Activated CD8-positive, alpha-beta memory T cell treated with anti-CD3 and anti-CD28 coated beads for 24 hours (primary cell): Measurements from ENCODE around the gene SPPL3.
A peak's percentile ranks its signal among the peaks of the same experiment; 100 is the strongest.

Source experiments
- DNase-seq: peaks from one replicate; pipeline ENCODE4 v3.0.0-alpha.2; 2020

Gene SPPL3

GRCh38 chr12:120917748-120918147 is 13.6 kb upstream of the SPPL3 start:
- DNase-seq = no peak

- no peak for DNase-seq
Observed at GRCh38 chr12:120916561-120916960, 12.4 kb upstream of the SPPL3 start.

GRCh38 chr12:120914794-120915193 is 10.6 kb upstream of the SPPL3 start:
- DNase-seq = no peak

- no peak for DNase-seq
Observed at GRCh38 chr12:120909633-120910298, 5.6 kb upstream of the SPPL3 start.

- DNase-seq = peak; percentile 44
Observed at GRCh38 chr12:120905856-120906384, 1.8 kb upstream of the SPPL3 start.

- peak; percentile 84 for DNase-seq
Observed at GRCh38 chr12:120903412-120904196, 554 bp downstream of the SPPL3 start.

GRCh38 chr12:120902846-120903411 is 1.2 kb downstream of the SPPL3 start:
- DNase-seq = peak; percentile 56

- DNase-seq = peak; percentile 19
Observed at GRCh38 chr12:120901818-120902217, 2.3 kb downstream of the SPPL3 start.

GRCh38 chr12:120901101-120901500 is 3.1 kb downstream of the SPPL3 start:
- DNase-seq = peak; percentile 19

- no peak for DNase-seq
Observed at GRCh38 chr12:120895532-120895931, 8.6 kb downstream of the SPPL3 start.

- no peak for DNase-seq
Observed at GRCh38 chr12:120892265-120892664, 11.9 kb downstream of the SPPL3 start.

- no peak for DNase-seq
Observed at GRCh38 chr12:120890963-120891362, 13.2 kb downstream of the SPPL3 start.

- DNase-seq = no peak
Observed at GRCh38 chr12:120887253-120888043, 16.7 kb downstream of the SPPL3 start.

GRCh38 chr12:120886199-120887018 is 17.7 kb downstream of the SPPL3 start:
- no peak for DNase-seq

- DNase-seq = no peak
Observed at GRCh38 chr12:120885521-120885920, 18.6 kb downstream of the SPPL3 start.

- no peak for DNase-seq
Observed at GRCh38 chr12:120884644-120885043, 19.5 kb downstream of the SPPL3 start.

GRCh38 chr12:120882055-120882555 is 22.1 kb downstream of the SPPL3 start:
- DNase-seq = no peak

- DNase-seq = no peak
Observed at GRCh38 chr12:120879718-120880300, 24.3 kb downstream of the SPPL3 start.

GRCh38 chr12:120879102-120879501 is 25.1 kb downstream of the SPPL3 start:
- DNase-seq = no peak

GRCh38 chr12:120874547-120875245 is 29.5 kb downstream of the SPPL3 start:
- DNase-seq = no peak

- no peak for DNase-seq
Observed at GRCh38 chr12:120873226-120873625, 30.9 kb downstream of the SPPL3 start.
